ENCODE data around the gene GMDS. TPM values are rescaled to one million over a fixed set of nuclear protein-coding genes. Genes with fewer than 3 reads are reported as not detected.
A peak's percentile ranks its signal among the peaks of the same experiment; 100 is the strongest.

The GMDS gene
- total RNA-seq, 2 experiments from 2014 or later = 13.9 to 16.4 TPM

- H3K36me3 ChIP-seq (ENCODE audit: insufficient read depth, low read length) = no peaks in the 10 kb centered on the region
- POLR2A ChIA-PET = no interaction called here
- no peaks in the 10 kb centered on the region for H3K27me3 ChIP-seq (ENCODE audit: control insufficient read depth in 1 of 2, insufficient read depth in 2 of 2, low read length in 2 of 2)
- no peak overlapping the region for H3K4me3 ChIP-seq (ENCODE audit: low read length)
- no peak overlapping the region for H3K27ac ChIP-seq (ENCODE audit: low read depth in 1 of 2, low read length in 2 of 2)
- H3K27ac Mint-ChIP-seq = no peak overlapping the region
- no peaks in the 10 kb centered on the region for H3K27me3 Mint-ChIP-seq
- TF ChIP-seq CTCF (IDR thresholded peaks at IDR 0.05) = no peak
- H3K4me3 Mint-ChIP-seq = no peak overlapping the region
- intact Hi-C loops (cut with DNase I, micrococcal nuclease) = loop anchor here in 1 of 2 experiments (10.0 kb wide), 1 partner anchor 55 kb away; no protein-coding TSS in a partner anchor
- ATAC-seq (ENCODE audit: poor library complexity) (no peak), DNase-seq (no peak)
- no peaks in the 10 kb centered on the region for H3K9me3 Mint-ChIP-seq
- H3K4me1 ChIP-seq (ENCODE audit: insufficient read depth, low read length) = no peaks in the 10 kb centered on the region
- no peaks in the 10 kb centered on the region for H3K9me3 ChIP-seq (ENCODE audit: control insufficient read depth in 1 of 2, insufficient read depth in 1 of 2, low read length in 2 of 2)
- no peaks in the 10 kb centered on the region for H3K36me3 Mint-ChIP-seq (ENCODE audit: low read depth)
- CTCF ChIA-PET = no interaction called here
- H3K4me1 Mint-ChIP-seq (ENCODE audit: low read depth) = peaks cover 14% of the 10 kb centered on the region
These were observed 215.5 kb downstream of the GMDS start for GRCh38 chr6:2029952-2030351.

- no peaks in the 10 kb centered on the region for H3K27me3 ChIP-seq (ENCODE audit: control insufficient read depth in 1 of 2, insufficient read depth in 2 of 2, low read length in 2 of 2)
- Mint-ChIP-seq H3K27ac (no peak overlapping the region), H3K4me1 (ENCODE audit: low read depth) (peaks cover 19% of the 10 kb centered on the region), H3K4me3 (no peak overlapping the region), H3K9me3 (no peaks in the 10 kb centered on the region), H3K36me3 (ENCODE audit: low read depth) (no peaks in the 10 kb centered on the region), H3K27me3 (no peaks in the 10 kb centered on the region)
- ChIA-PET CTCF (no interaction called here), POLR2A (no interaction called here)
- ATAC-seq (ENCODE audit: poor library complexity) = no peak
- intact Hi-C loops (cut with DNase I, micrococcal nuclease) = no loop called here
- TF ChIP-seq CTCF (IDR thresholded peaks at IDR 0.05) = no peak
- no peaks in the 10 kb centered on the region for H3K9me3 ChIP-seq (ENCODE audit: control insufficient read depth in 1 of 2, insufficient read depth in 1 of 2, low read length in 2 of 2)
- no peak overlapping the region for H3K4me3 ChIP-seq (ENCODE audit: low read length)
- DNase-seq = no peak
- no peak overlapping the region for H3K27ac ChIP-seq (ENCODE audit: low read depth in 1 of 2, low read length in 2 of 2)
- H3K4me1 ChIP-seq (ENCODE audit: insufficient read depth, low read length) = no peaks in the 10 kb centered on the region
- no peaks in the 10 kb centered on the region for H3K36me3 ChIP-seq (ENCODE audit: insufficient read depth, low read length)
These were observed 216.1 kb downstream of the GMDS start for GRCh38 chr6:2029130-2029794.

- TF ChIP-seq CTCF (IDR thresholded peaks at IDR 0.05) = no peak
- Histone ChIP-seq H3K27me3 (ENCODE audit: control insufficient read depth in 1 of 2, insufficient read depth in 2 of 2, low read length in 2 of 2) (no peaks in the 10 kb centered on the region), H3K36me3 (ENCODE audit: insufficient read depth, low read length) (no peaks in the 10 kb centered on the region), H3K27ac (ENCODE audit: low read depth in 1 of 2, low read length in 2 of 2) (no peak overlapping the region), H3K4me1 (ENCODE audit: insufficient read depth, low read length) (no peaks in the 10 kb centered on the region), H3K4me3 (ENCODE audit: low read length) (no peak overlapping the region), H3K9me3 (ENCODE audit: control insufficient read depth in 1 of 2, insufficient read depth in 1 of 2, low read length in 2 of 2) (no peaks in the 10 kb centered on the region)
- H3K4me1 Mint-ChIP-seq (ENCODE audit: low read depth) = peaks cover 26% of the 10 kb centered on the region
- DNase-seq (peak in 1 of 14 experiments; percentile 3), ATAC-seq (ENCODE audit: poor library complexity) (no peak)
- no peak overlapping the region for H3K4me3 Mint-ChIP-seq
- no peaks in the 10 kb centered on the region for H3K27me3 Mint-ChIP-seq
- no peaks in the 10 kb centered on the region for H3K9me3 Mint-ChIP-seq
- intact Hi-C loops (cut with DNase I, micrococcal nuclease) = no loop called here
- POLR2A ChIA-PET = no interaction called here
- no peaks in the 10 kb centered on the region for H3K36me3 Mint-ChIP-seq (ENCODE audit: low read depth)
- CTCF ChIA-PET = no interaction called here
- H3K27ac Mint-ChIP-seq = no peak overlapping the region
These were observed 216.9 kb downstream of the GMDS start for GRCh38 chr6:2028457-2029038.

Measured in CD4-positive, alpha-beta T cell (primary cell).